ENCODE data around the gene NCS1.

- TF ChIP-seq RAD21 (IDR thresholded peaks at IDR 0.05; ENCODE audit: low read depth) (no peak), EZH2 (IDR thresholded peaks at IDR 0.05) (no peak), ELF1 (IDR thresholded peaks at IDR 0.05; ENCODE audit: borderline replicate concordance, low read depth) (no peak), POLR2AphosphoS5 (IDR thresholded peaks at IDR 0.05; ENCODE audit: low read depth, low read length) (no peak), SRF (IDR thresholded peaks at IDR 0.05; ENCODE audit: low read depth) (no peak), ATF3 (IDR thresholded peaks at IDR 0.05) (no peak), POLR2A (IDR thresholded peaks at IDR 0.05; ENCODE audit: borderline replicate concordance, extremely low read depth, insufficient read depth, insufficient read length) (no peak), ZBTB33 (IDR thresholded peaks at IDR 0.05; ENCODE audit: extremely low read depth, insufficient replicate concordance, low read length) (no peak), CTCF (IDR thresholded peaks at IDR 0.05 in 2 of 3, conservative IDR thresholded peaks at IDR 0.05 in 1 of 3; ENCODE audit: borderline replicate concordance in 1 of 3, insufficient read depth in 1 of 3, low read depth in 2 of 3, low read length in 2 of 3) (no peak), ZNF274 (IDR thresholded peaks at IDR 0.05; ENCODE audit: low read depth, low read length) (no peak)
These were observed 37.2 kb downstream of the NCS1 start for GRCh38 chr9:130209422-130209821.
